K562 (cell line): ENCODE measurements around the gene SH3BP2. TPM values are rescaled to one million over a fixed set of nuclear protein-coding genes. Genes with fewer than 3 reads are reported as not detected.

ENCODE experiments used
- AFF4 ChIP-seq: sonication (generic); formaldehyde crosslinking; IDR thresholded peaks from 2 replicates; pipeline ENCODE4 v1.8.0; 2023; ENCODE audit warnings: mild to moderate bottlenecking, missing genetic modification reagents
- CBFA2T2 ChIP-seq: fragments of 450-650 bp; conservative IDR thresholded peaks from 2 replicates; pipeline ENCODE4 v1.6.1; 2017; ENCODE audit warnings: mild to moderate bottlenecking
- CBX5 ChIP-seq: IDR thresholded peaks from 2 replicates; pipeline ENCODE4 v1.6.1; 2014; ENCODE audit warnings: low read depth, borderline replicate concordance
- CHAMP1 ChIP-seq: fragments of 450-650 bp; IDR thresholded peaks from 2 replicates; pipeline ENCODE4 v1.6.1; 2016; ENCODE audit warnings: mild to moderate bottlenecking
- ETV5 ChIP-seq: sonication (generic); formaldehyde crosslinking; IDR thresholded peaks from 2 replicates; pipeline ENCODE4 v1.4.0; 2020; ENCODE audit warnings: low read depth, mild to moderate bottlenecking, missing genetic modification reagents
- FOXO4 ChIP-seq: fragments of 450-650 bp; formaldehyde crosslinking; IDR thresholded peaks from 2 replicates; pipeline ENCODE4 v1.4.0; 2020; ENCODE audit warnings: mild to moderate bottlenecking, moderate library complexity
- HDAC8 ChIP-seq: fragments of 450-650 bp; IDR thresholded peaks from 2 replicates; pipeline ENCODE4 v1.6.1; 2016; ENCODE audit warnings: mild to moderate bottlenecking, missing genetic modification characterization, moderate library complexity, missing compliant biosample characterization
- MAFG ChIP-seq: fragments of 450-650 bp; conservative IDR thresholded peaks from 2 replicates; pipeline ENCODE4 v1.6.1; 2016; ENCODE audit warnings: missing genetic modification characterization, missing compliant biosample characterization
- MXI1 ChIP-seq: IDR thresholded peaks from 2 replicates; pipeline ENCODE4 v1.6.1; 2011; ENCODE audit warnings: low read depth, mild to moderate bottlenecking, improper control_type of control experiment, low read length
- POLR2H ChIP-seq: IDR thresholded peaks from 2 replicates; pipeline ENCODE4 v1.6.1; 2016; ENCODE audit warnings: missing genetic modification characterization, low read depth, mild to moderate bottlenecking, control low read depth, missing compliant biosample characterization, moderate library complexity
- PTRF ChIP-seq: fragments of 450-650 bp; IDR thresholded peaks from 2 replicates; pipeline ENCODE4 v1.6.1; 2016; ENCODE audit warnings: mild to moderate bottlenecking, missing genetic modification characterization, missing compliant biosample characterization
- RBBP5 ChIP-seq: fragments of 200-600 bp; sonication (generic); IDR thresholded peaks from 2 replicates; pipeline ENCODE4 v1.6.1; 2012; ENCODE audit warnings: borderline replicate concordance, mild to moderate bottlenecking, low read length, control low read depth, inconsistent platforms; ENCODE audit not compliant: insufficient read depth, poor library complexity, severe bottlenecking
- RBM17 ChIP-seq: fragments of 200-400 bp; formaldehyde crosslinking; IDR thresholded peaks from 2 replicates; pipeline ENCODE4 v1.6.1; 2017; ENCODE audit warnings: low read depth, mild to moderate bottlenecking, low read length, borderline replicate concordance
- SIN3A ChIP-seq, 2 experiments: fragments of 150-350 bp in 1 of 2; IDR thresholded peaks; 2 replicates each; pipeline ENCODE4 v1.6.1; 2011 to 2016; ENCODE audit warnings: borderline replicate concordance in 2 of 2, low read depth in 2 of 2, low read length in 2 of 2, mild to moderate bottlenecking in 2 of 2, moderate library complexity in 2 of 2; ENCODE audit not compliant: control insufficient read depth in 1 of 2
- SMARCB1 ChIP-seq: IDR thresholded peaks from 2 replicates; pipeline ENCODE4 v1.6.1; 2011; ENCODE audit warnings: improper control_type of control experiment, low read depth; ENCODE audit not compliant: insufficient read length
- SREBF1 ChIP-seq: fragments of 150-350 bp; IDR thresholded peaks from 2 replicates; pipeline ENCODE4 v1.6.1; 2014; ENCODE audit warnings: antibody characterized with exemption, low read depth, low read length, borderline replicate concordance
- ZNF445 ChIP-seq: fragments of 250-450 bp; sonication (Bioruptor Pico); IDR thresholded peaks from 2 replicates; pipeline ENCODE4 v1.4.0; 2020; ENCODE audit warnings: low read depth, mild to moderate bottlenecking, moderate library complexity
- ZNF586 ChIP-seq: fragments of 450-650 bp; formaldehyde crosslinking; conservative IDR thresholded peaks from 2 replicates; pipeline ENCODE4 v1.4.0; 2020; ENCODE audit warnings: mild to moderate bottlenecking, moderate library complexity
- ZNF699 ChIP-seq: fragments of 250-450 bp; sonication (Bioruptor Pico); IDR thresholded peaks from 2 replicates; pipeline ENCODE4 v1.8.0; 2021; ENCODE audit warnings: mild to moderate bottlenecking, moderate library complexity; ENCODE audit not compliant: insufficient replicate concordance
- ZNF76 ChIP-seq: fragments of 250-450 bp; sonication (Bioruptor Pico); IDR thresholded peaks from 2 replicates; pipeline ENCODE4 v1.4.0; 2020; ENCODE audit warnings: mild to moderate bottlenecking, moderate library complexity, borderline replicate concordance
- ZNF764 ChIP-seq: fragments of 250-450 bp; sonication (Bioruptor Pico); IDR thresholded peaks from 2 replicates; pipeline ENCODE4 v1.4.0; 2020; ENCODE audit warnings: low read depth, mild to moderate bottlenecking, moderate library complexity
- polyA plus RNA-seq, 8 experiments: library from polyadenylated mRNA; depleted of rRNA in 4 of 8; stranded (reverse) in 5 of 8; unstranded in 3 of 8; fragments of >200 nt; fragmentation: Nextera tagmentation in 2 of 8; fragmentation: Illumina TruSeq in 1 of 8; extraction: Ambion mirVana in 2 of 8; extraction: Trizol in 1 of 8; gene quantifications; 2 replicates each; pipeline versions ENCODE4 v1.2.1 to v1.2.3, GENCODE V29; 2011 to 2014; ENCODE audit warnings: inconsistent platforms in 1 of 8, missing spikeins in 1 of 8
- total RNA-seq, 7 experiments: library from RNA; depleted of rRNA in 6 of 7; stranded (reverse); fragments of >200 nt in 6 of 7; fragmentation: Illumina TruSeq in 2 of 7; extraction: Trizol in 2 of 7; gene quantifications; 2 replicates each; pipeline versions ENCODE4 v1.2.1 to v1.2.3, GENCODE V29; 2011 to 2021; ENCODE audit warnings: low replicate concordance in 1 of 7

The SH3BP2 gene
- total and polyA plus RNA-seq, 9 of the 15 experiments (the other 6 are each of a cell fraction or from before 2014, with no cell fraction given) = 0.34 to 16.0 (median 5.1) TPM

- no peak for TF ChIP-seq ZNF699 (CRISPR knock-in tag)
- TF ChIP-seq CHAMP1 = no peak
- TF ChIP-seq SIN3A (IDR thresholded peaks at IDR 0.05; ENCODE audit: borderline replicate concordance in 2 of 2, control insufficient read depth in 1 of 2, low read depth in 2 of 2, low read length in 2 of 2) = peak; percentile 49 to 68; a peak in 1 of 4 replicates
- TF ChIP-seq ETV5 (CRISPR knock-in tag) = no peak
- no peak for TF ChIP-seq AFF4 (CRISPR knock-in tag)
- TF ChIP-seq ZNF586 (CRISPR knock-in tag) = no peak
- no peak for TF ChIP-seq FOXO4 (CRISPR knock-in tag)
- TF ChIP-seq RBBP5 = peak; percentile 58
- no peak for TF ChIP-seq SMARCB1
- no peak; the same call in 1 of the 2 replicates for TF ChIP-seq POLR2H
- no peak for TF ChIP-seq SREBF1
- no peak for TF ChIP-seq ZNF764 (CRISPR knock-in tag)
- no peak for TF ChIP-seq MXI1
- TF ChIP-seq ZNF76 (CRISPR knock-in tag) = no peak
- no peak for TF ChIP-seq ZNF445 (CRISPR knock-in tag)
- TF ChIP-seq RBM17 = no peak
- TF ChIP-seq PTRF (tag) = no peak
- no peak for TF ChIP-seq CBFA2T2
- TF ChIP-seq MAFG = no peak
- no peak for TF ChIP-seq HDAC8 (tag)
- no peak for TF ChIP-seq CBX5
Observed at GRCh38 chr4:2843941-2844584, 51.2 kb downstream of the SH3BP2 start (continued).
